SKM-1 (cell line): ENCODE measurements around the gene PAK4.
"Not testable (repeated sequence)": the region's sequence is repeated elsewhere in the genome, so short reads cannot be mapped to it uniquely, and the experiment has no call there.

ENCODE experiments used
- DNase-seq: peaks from one replicate; lab custom pipeline; 2025; ENCODE audit not compliant: unreplicated experiment; lab: John Stamatoyannopoulos, UW

The PAK4 gene

DNA sequence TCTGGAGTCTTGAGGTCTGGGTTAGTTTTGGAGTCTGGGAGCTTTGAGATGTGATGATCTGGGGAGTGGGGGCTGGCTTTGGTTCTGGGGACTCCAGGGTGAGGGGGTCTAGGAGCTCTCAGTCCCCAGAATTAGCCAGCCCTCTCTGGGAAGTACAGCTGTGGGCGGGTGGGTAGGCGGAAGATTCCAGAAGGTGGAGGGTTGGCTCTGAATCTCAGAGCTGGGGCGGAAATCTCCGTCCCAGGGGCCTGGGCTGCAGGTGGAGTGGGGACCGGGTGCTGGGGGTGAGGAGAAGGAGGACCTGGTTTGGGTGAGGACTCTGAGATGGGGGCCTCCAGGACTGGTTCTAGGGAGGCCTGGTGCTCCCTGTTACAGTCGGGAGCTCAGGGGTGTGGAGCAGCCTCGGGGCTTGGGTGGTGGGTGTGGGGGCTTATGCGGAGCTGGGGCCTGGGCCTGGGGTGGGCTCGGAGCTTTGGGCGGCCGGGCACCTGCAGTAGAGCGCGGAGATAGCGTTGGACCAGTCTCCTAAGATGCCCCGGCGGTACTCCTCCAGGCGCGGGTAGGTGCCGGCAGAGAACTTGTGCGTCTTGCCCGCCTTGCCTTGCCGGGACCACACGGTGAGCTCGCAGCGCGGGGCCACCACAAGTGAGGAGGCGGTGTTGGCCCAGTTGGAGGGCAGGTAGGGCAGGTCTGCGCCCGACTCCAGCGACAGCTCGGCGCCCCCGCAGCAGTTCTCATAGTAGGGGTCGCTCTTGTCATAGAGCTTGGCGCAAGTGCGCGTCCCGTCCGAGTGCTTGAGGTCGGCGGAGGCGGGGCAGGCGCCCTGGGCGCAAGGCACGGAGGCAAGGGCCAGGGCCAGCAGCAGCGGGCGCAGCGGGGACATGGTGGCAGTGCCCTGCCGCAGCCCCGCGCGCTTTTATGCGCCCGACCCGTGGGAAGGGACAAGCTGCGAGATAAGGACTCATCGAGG, 78.1 kb downstream of the PAK4 start, which contains the start of gene SYCN:
TSS of gene SYCN (minus strand) at position 892 of the 970 bp plus-strand sequence. CDS start at position 883, 9 bp downstream.
- DNase-seq = no peak

DNA sequence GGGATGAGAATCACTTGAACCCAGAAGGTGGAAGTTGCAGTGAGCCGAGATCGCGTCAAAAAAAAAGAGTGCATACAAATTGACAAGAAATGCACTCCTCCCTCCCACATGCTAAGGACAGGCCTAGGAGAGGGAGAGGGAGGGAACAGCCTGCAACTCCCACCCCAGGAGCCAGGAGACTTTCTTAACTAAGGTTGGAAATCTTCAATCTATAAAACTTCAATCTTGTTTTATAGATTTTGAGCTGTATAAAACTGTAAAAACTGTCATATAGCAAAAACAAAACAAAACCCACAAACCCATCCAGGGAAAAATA, 79.8 kb downstream of the PAK4 start:
- DNase-seq = no peak

DNA sequence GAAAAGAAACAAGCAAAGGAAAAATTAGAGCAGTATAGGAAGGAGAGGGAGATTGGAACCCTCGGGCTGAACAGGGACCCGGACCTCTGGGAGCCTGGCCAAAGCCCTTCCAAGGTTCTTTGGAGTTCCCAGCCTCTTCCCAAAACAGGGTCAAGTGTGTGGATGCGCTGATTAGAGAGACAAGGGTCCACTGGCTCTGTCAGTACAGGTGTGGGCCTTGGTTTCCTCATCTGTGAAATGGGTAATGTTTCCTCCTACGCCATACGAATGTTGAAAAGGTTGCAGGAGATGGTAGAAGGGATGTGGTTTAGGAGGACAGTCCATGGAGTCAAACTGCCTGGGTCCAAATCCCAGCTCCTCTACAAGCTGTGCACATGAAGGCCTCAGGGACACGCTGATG, 80.5 kb downstream of the PAK4 start:
- no peak for DNase-seq

DNA sequence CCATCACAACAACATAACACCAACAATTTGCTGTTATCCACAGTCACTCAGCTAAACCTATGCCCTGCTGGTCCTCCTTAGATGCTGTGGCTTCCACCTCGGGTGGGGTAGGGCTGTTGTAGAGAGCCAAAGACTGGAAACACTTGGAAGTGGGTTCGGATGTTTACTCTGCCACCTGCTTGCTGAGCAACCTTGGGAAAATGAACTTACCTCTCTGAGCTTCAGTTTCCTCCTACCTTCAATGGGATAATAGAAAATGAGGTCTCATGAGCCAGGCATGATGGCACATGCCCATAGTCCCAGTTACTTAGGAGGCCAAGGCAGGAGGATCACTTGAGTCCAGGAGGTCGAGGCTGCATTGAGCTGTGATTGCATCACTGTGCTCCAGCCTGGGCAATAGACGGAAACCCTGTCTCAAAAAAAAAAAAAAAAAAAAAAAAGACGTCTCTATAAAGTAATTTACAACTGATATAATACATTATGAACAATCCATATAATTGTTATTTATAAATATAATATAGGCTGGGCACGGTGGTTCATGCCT, 81.8 kb downstream of the PAK4 start:
- no peak for DNase-seq

DNA sequence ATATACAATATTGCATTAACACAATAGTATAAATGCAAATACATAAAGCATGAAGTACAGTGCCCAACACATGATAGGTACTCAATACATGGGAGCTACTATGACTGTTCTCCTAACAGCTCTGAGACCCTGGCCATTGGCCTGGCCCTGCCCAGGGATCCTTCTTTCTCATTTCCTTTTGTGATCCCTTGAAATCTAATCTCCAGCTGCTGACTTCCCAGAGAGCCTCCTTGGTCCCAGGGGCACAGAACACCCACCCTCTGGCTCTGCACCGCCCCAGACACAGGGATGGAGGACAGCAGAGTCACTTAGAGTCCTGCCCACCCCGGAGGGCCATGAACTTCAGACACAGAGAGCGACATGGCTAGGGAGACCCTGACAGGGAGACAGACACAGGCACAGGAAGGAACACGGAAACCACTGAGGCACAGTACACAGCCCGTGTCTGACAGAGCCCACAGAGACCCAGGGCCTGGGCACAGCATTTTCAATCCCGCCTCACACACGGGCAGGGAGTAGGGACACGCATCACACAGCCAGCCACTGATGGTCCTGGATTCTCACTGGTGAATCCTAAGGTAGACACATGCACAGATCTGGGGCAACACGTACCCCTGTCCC, 82.7 kb downstream of the PAK4 start:
- no peak for DNase-seq

DNA sequence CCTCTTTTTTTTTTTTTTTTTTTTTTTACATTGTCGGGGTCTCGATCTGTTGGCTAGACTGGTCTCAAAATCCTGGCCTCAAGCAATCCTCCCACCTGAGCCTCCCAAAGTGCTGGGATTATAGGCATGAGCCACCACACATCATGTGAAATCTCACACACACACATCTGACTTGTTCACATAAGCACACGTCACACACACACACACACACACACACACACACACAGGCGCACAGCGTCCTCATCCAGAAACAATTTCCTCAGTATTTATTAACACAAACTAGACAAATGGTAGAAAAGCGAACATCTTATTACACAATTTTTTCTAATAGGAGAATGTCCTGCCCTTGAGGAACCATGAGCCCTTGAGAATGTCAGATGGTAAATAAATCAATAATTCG, 83.6 kb downstream of the PAK4 start:
- DNase-seq = no peak

DNA sequence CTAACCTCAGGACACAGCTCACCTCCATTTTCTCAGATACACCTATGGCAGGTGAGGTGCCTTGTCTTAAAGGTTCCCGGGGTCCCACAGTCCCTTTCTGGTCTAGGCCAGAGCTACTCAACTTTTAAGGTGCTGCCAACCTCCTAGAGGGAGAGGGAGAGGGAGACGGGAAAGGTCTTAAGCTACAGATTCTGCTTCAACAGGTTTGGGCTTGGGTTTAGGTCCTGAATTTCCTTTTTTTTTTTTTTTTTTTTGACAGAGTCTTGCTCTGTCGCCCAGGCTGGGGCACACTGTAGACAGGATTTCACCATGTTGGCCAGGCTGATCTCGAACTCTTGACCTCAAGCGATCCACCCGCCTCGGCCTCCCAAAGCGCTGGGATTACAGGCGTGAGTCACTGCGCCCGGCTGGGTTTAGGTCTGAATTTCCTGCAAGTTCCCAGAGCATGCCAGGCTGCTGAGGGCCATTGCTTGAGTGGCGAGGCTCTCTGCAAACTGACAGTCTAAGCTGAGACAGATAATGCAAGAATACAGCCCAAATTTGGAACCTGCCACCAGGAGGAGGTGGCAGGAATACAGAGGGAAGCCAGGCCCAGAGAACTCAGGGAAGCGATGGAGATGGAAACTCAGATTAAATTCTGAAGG, 86.3 kb downstream of the PAK4 start:
- DNase-seq = no peak

DNA sequence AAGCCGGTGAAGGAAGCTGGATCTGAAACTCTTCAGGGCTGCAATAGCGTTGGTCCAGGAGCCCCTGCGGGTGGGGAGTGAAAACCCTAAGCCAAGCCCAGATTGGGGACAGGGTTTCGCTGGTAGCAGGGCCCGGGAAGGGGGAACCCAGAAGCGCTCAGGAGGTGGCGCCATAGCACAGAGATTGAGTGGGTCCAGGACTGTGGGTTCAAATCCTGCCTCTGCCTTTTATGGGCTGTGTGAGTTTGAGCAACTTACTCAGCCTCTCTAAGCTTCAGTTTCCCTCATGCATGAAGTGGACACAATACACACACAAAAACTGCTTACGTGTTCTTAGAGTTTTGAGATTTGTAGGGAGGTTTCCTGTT, 86.8 kb downstream of the PAK4 start:
- DNase-seq = peak; percentile 23

DNA sequence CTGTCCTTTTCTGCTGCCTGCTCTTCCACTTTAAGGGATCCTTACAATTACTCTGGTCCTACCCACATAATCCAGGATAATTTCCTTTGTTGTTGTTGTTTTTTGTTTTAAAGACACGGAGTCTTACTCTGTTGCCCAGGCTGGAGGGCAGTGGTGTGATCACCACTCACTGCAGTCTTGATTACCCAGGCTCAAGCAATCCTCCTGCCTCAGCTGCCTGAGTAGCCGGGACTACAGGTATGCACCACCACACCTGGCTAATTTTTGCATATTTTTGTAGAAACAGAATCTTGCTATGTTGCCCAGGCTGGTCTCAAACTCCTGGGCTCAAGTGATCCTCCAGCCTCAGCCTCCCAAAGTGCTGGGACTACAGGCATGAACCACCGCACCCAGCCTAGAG, 89.7 kb downstream of the PAK4 start:
- not testable (repeated sequence) for DNase-seq

DNA sequence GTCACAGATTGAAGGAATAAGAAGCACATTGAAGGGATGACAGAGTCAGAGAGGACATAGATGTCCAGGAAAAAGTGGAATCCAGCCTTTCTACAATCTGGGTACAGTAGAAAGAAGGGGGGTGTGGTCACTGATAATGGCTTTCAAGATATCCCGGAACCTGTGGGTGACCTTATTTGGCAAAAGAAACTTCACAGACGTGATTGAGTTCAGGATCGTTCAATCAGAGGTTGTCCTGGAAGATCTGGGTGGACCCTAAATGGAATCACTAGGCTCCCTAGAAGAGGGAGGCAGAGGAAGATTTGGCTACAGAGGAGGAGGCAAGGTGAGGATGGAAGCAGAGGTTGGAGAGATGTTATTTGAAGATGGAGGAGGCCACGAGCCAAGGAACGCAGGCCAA, 91.5 kb downstream of the PAK4 start:
- no peak for DNase-seq

DNA sequence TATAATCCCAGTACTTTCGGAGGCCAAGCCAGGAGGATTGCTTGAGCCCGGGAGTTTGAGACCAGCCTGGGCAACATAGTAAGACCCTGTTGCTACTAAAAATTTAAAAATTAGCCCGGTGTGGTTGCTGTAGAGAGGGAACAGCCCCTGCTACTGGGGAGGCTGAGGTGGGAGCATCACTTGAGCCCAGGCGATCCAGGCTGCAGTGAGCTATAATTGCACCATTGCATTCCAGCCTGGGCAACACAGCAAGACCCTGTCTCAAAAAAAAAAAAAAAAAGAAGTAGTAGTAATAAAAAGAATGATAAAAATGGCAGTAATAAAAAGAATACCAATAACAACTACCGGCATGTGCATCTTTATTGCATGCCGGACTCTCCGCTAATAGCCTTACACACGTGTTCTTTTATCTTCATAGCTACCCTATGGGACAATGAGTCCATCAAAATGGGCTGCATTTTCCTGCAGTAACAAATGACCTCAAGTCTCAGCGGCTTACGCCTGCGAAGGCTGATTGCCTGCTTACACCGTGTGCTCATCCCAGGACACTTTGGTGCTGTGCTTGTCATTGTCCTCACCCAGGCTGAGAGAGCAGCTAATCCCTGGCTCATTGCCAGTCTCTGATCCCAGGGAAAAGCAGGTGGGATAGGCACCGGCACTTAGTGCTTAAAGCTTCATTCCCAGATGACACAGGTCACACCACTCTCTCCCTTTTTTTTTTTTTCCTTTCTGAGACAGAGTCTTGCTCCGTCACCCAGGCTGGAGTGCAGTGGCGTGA, 92.8 kb downstream of the PAK4 start:
- no peak for DNase-seq

DNA sequence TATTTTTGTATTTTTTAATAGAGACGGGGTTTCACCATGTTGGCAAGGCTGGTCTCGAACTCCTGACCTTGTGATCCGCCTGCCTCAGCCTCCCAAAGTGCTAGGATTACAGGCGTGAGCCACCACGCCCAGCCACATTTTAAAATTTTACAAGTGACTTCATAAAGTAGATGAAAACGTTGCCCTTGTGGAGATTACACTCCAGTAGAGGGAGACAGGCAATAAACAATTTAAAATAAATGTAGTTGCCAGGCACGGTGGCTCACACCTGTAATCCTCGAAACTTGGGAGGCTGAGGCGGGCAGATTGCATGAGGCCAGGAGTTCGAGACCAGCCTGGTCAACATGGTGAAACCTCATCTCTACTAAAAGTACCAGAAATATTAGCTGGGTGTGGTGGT, 93.5 kb downstream of the PAK4 start:
- DNase-seq = not testable (repeated sequence)

DNA sequence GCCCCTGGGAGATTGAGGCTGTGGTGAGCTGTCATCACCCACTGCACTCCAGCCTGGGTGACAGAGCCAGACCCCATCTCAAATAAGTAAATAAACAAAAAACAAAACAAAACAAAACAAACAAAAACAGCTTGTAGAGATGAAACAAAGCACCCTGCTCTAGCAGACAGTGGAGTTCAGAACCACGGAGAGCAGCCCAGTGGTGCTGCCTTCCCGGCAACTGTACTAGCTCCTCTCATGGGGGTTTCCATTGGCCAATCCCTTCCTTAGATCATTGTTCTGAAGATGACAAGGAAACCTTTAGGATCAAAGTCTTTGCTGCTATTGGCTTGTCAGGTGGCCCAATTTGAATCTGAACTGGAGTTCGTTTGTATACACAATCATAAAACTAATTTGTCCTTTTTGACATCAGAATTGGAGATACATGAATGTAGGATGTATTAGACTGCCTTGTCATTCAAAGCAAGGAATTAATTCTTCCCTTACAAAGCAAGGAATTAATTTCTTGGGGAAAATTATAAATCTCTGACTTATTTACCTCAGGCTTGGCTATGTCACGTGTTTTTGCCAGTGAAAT, 98.2 kb downstream of the PAK4 start:
- DNase-seq = no peak

DNA sequence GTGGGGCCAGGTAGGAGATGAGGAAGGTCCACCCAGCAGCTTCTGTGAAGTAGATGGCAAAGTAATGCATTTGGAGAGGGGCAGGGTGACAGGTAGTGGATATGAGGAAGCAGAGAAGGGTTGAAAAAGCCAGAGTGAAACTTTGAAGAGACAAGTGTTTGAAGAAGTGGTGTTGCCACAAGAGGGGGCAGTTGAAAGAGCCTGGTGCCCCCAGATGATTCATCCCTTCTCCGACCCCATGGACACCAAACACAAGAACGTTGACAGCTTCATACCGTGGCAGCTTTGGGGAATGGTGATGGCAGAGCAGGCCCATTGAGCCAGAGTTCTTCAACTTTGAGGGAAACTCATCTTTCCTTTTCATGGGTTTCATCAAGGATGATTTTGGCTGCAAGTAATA, 99.3 kb downstream of the PAK4 start:
- DNase-seq = no peak
